OCI-LY7 (cell line): Measurements from ENCODE around the gene OR4E1. TPM values are rescaled to one million over a fixed set of nuclear protein-coding genes. Genes with fewer than 3 reads are reported as not detected.

Experiments used
- BruUV-seq: library from RNA; stranded (reverse); fragments of 400-500 nt; replicated peaks from 2 replicates; lab custom pipeline; 2021; lab: Mats Ljungman, UMichigan
- CTCF ChIA-PET: fragments of 300-600 bp; sonication (Branson Sonifier 250); formaldehyde crosslinking; loops from one replicate; lab custom pipeline; 2022; ENCODE audit warnings: antibody characterized with exemption; ENCODE audit not compliant: unreplicated experiment; lab: Charles Lee
- POLR2A ChIA-PET: fragments of 300-600 bp; sonication (Branson Sonifier 250); formaldehyde crosslinking; loops from one replicate; lab custom pipeline; 2022; ENCODE audit warnings: antibody characterized with exemption; lab: Charles Lee
- DNase-seq: peaks from one replicate; pipeline ENCODE4 v3.0.0-alpha.2; 2015; ENCODE audit warnings: low spot score
- H2AFZ ChIP-seq: fragments of 200-600 bp; sonication (generic), shearing (Covaris generic); 2 replicates; pipeline ENCODE4 v1.6.1; 2014; ENCODE audit warnings: mild to moderate bottlenecking, antibody characterized with exemption, low read length, moderate library complexity
- H3K27ac ChIP-seq: fragments of 200-600 bp; sonication (generic); 2 replicates; pipeline ENCODE4 v1.5.1; 2014; ENCODE audit warnings: mixed run types, low read depth, mild to moderate bottlenecking, moderate library complexity, low read length, inconsistent platforms; ENCODE audit not compliant: poor library complexity, severe bottlenecking
- H3K36me3 ChIP-seq: fragments of 200-600 bp; sonication (generic); 2 replicates; pipeline ENCODE4 v1.6.1; 2014; ENCODE audit warnings: mild to moderate bottlenecking, antibody characterized with exemption, low read length, moderate library complexity, mixed read lengths; ENCODE audit not compliant: insufficient read depth
- H3K4me1 ChIP-seq: fragments of 200-600 bp; sonication (generic); 2 replicates; pipeline ENCODE4 v1.5.1; 2014; ENCODE audit warnings: mild to moderate bottlenecking, low read length; ENCODE audit not compliant: insufficient read depth, poor library complexity, severe bottlenecking
- H3K4me2 ChIP-seq: fragments of 200-600 bp; sonication (generic); 2 replicates; pipeline ENCODE4 v1.6.1; 2014; ENCODE audit warnings: mild to moderate bottlenecking, low read length
- H3K4me3 ChIP-seq: fragments of 200-600 bp; sonication (generic); 2 replicates; pipeline ENCODE4 v1.5.1; 2014; ENCODE audit warnings: mild to moderate bottlenecking, low read depth, low read length; ENCODE audit not compliant: poor library complexity, severe bottlenecking
- H3K79me2 ChIP-seq: fragments of 200-600 bp; sonication (generic); 2 replicates; pipeline ENCODE4 v1.6.1; 2016; ENCODE audit warnings: low read depth, mild to moderate bottlenecking, low read length, moderate library complexity, mixed read lengths; ENCODE audit not compliant: insufficient read depth
- H3K9me2 ChIP-seq: fragments of 200-600 bp; sonication (generic); 2 replicates; pipeline ENCODE4 v1.6.1; 2016; ENCODE audit warnings: mild to moderate bottlenecking, low read length, mixed read lengths; ENCODE audit not compliant: insufficient read depth
- H3K9me3 ChIP-seq: fragments of 200-600 bp; sonication (generic); 2 replicates; pipeline ENCODE4 v1.6.1; 2014; ENCODE audit warnings: mild to moderate bottlenecking, mixed run types, low read length, mixed read lengths
- H4K20me1 ChIP-seq: fragments of 200-600 bp; sonication (generic); 2 replicates; pipeline ENCODE4 v1.6.1; 2014; ENCODE audit warnings: mild to moderate bottlenecking, antibody characterized with exemption, low read length, moderate library complexity, mixed read lengths; ENCODE audit not compliant: insufficient read depth
- CTCF ChIP-seq: fragments of 200-600 bp; sonication (generic); conservative IDR thresholded peaks from 2 replicates; pipeline ENCODE4 v1.5.1; 2014; ENCODE audit warnings: mild to moderate bottlenecking, antibody characterized with exemption, low read length, moderate library complexity, mixed read lengths
- EZH2phosphoT487 ChIP-seq: fragments of 200-600 bp; sonication (generic); IDR thresholded peaks from 2 replicates; pipeline ENCODE4 v1.6.1; 2018; ENCODE audit warnings: low read depth, borderline replicate concordance, mild to moderate bottlenecking, mixed run types, antibody characterized with exemption, low read length, moderate library complexity, mixed read lengths
- intact Hi-C: fragments of 100-400 bp; cut with micrococcal nuclease; formaldehyde crosslinking; loops from one replicate; pipeline ENCODE4 v1.10.0; 2022; ENCODE audit not compliant: unreplicated experiment
- total RNA-seq, 2 experiments: library from RNA; depleted of rRNA in 1 of 2; stranded (reverse); fragments of >200 nt in 1 of 2; shearing (Covaris generic) in 1 of 2; gene quantifications; 2 replicates each; pipeline ENCODE4 v1.2.3, GENCODE V29; 2014 to 2022

OR4E1 gene
- total RNA-seq, 2 experiments from 2014 or later, result not detected

DNA sequence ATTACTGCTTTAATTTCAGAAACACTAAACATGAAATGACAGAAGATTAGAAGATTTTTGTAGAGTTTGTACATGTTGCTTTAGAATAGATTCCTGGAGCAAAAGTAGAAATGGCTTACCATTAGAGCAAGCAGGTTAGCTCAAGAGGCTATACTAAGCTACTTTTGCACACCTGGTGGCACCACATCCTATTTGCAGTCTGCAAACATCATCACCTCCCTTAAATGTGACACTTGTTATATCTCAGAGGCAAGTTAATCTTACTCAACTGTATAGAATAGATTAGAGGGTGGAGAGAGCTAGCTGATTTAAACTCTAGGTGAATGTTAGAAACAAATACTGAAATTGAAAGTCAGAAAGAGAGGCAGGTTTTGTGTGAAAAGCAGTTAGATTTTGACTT is 30.7 kb upstream of the OR4E1 start:
- H2AFZ ChIP-seq, result no peak overlapping the region
- TF ChIP-seq EZH2phosphoT487 (no peak), CTCF (no peak)
- H3K4me3 ChIP-seq, result no peak overlapping the region
- DNase-seq, result peak; percentile 6
- intact Hi-C loops, result no loop called here
- peak overlapping the region; percentile 38 for H3K4me2 ChIP-seq
- H3K36me3 ChIP-seq, result no peaks in the 10 kb centered on the region
- peaks cover 17% of the 10 kb centered on the region for H3K4me1 ChIP-seq
- H4K20me1 ChIP-seq, result no peaks in the 10 kb centered on the region
- H3K79me2 ChIP-seq, result no peaks in the 10 kb centered on the region
- ChIA-PET POLR2A (interaction anchor here (0.5 to 1.5 kb wide), 8 partner anchors 8 to 1440 kb away, joined by 3 to 5 read pairs (median 3); partner anchors contain the start of gene OR4E2), CTCF (no interaction called here)
- no peaks in the 10 kb centered on the region for H3K9me3 ChIP-seq
- H3K27ac ChIP-seq, result no peak overlapping the region
- no peaks in the 10 kb centered on the region for H3K9me2 ChIP-seq
- BruUV-seq, result no TSS peak

- H3K4me2 ChIP-seq, result peak overlapping the region; percentile 38
- H4K20me1 ChIP-seq, result no peaks in the 10 kb centered on the region
- H3K4me1 ChIP-seq, result peaks cover 17% of the 10 kb centered on the region
- ChIA-PET POLR2A (interaction anchor here (0.5 to 1.5 kb wide), 8 partner anchors 8 to 1441 kb away, joined by 3 to 5 read pairs (median 3); partner anchors contain the start of gene OR4E2), CTCF (no interaction called here)
- H3K4me3 ChIP-seq, result no peak overlapping the region
- H3K9me2 ChIP-seq, result no peaks in the 10 kb centered on the region
- peak; percentile 4 for DNase-seq
- H3K79me2 ChIP-seq, result no peaks in the 10 kb centered on the region
- no peak overlapping the region for H3K27ac ChIP-seq
- no peak overlapping the region for H2AFZ ChIP-seq
- no peaks in the 10 kb centered on the region for H3K36me3 ChIP-seq
- H3K9me3 ChIP-seq, result no peaks in the 10 kb centered on the region
- intact Hi-C loops, result no loop called here
- no peak for TF ChIP-seq EZH2phosphoT487
- TF ChIP-seq CTCF, result no peak
- BruUV-seq, result no TSS peak
Measured at GRCh38 chr14:21703357-21704326, 30.0 kb upstream of the OR4E1 start.

DNA sequence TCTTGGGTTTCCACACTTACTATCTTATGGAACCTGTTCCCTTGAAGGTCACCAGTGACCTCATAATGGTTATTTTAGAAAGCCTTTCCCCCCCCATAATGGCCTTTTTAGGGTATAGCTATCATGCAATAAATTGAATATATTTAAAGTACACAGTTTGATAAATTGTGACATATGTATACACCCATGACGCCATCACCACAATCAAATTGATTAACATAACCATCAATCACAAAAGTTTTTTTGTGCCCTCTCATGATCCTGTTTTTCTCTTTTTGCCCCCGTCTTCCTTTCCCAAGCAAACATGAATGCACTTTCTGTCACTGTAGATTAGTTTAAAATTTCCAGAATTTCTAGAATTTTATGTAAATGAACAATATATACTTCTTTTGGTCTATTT is 28.7 kb upstream of the OR4E1 start:
- CTCF ChIA-PET, result no interaction called here
- no peak overlapping the region for H3K27ac ChIP-seq
- no peak overlapping the region for H3K4me2 ChIP-seq
- BruUV-seq, result no TSS peak
- no peaks in the 10 kb centered on the region for H3K9me3 ChIP-seq
- no peak for TF ChIP-seq CTCF
- peaks cover 17% of the 10 kb centered on the region for H3K4me1 ChIP-seq
- intact Hi-C loops, result no loop called here
- POLR2A ChIA-PET, result no interaction called here
- no peaks in the 10 kb centered on the region for H4K20me1 ChIP-seq
- H2AFZ ChIP-seq, result no peak overlapping the region
- H3K36me3 ChIP-seq, result no peaks in the 10 kb centered on the region
- no peak for DNase-seq
- H3K79me2 ChIP-seq, result no peaks in the 10 kb centered on the region
- H3K9me2 ChIP-seq, result no peaks in the 10 kb centered on the region
- no peak overlapping the region for H3K4me3 ChIP-seq
